Anterior cingulate cortex (tissue), 58 donors: ENCODE measurements around the gene ARHGAP32.

Experiments
- DNase-seq, 58 donors: peaks; one replicate each; lab custom pipeline; 2025; lab: John Stamatoyannopoulos, UW

The ARHGAP32 gene

DNA sequence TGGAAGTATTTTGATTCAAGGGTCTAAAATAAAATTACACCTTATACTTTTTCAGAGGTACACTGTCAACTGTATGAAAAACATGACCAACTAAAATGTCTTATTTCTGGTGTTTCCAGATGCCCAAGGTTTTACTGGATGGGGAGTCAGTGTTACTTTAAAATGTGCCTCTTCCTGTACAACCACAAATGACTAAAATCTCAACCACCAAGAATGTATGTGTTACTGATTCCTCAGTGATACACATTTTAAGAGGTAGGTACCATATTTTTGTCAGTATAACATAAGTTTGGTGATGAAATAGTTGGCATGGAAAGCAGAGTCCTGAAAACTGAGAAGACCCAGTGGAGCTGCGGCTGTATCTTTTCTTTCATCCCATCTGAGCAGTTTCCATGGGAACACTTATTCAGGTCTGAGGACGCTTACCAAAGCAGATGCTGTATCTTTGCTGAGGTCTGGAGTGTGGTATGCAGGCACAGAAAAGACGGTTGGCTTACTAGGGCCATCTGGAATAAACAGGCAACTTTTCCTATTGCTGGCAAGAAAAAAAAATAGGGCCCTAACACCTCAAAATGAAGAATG lies 228.3 kb downstream of the ARHGAP32 start:
- DNase-seq, result peak in 3 of 58 donors; percentile 29 to 46 (median 42)

- no peak for DNase-seq
Observed at GRCh38 chr11:128962896-128963295, 229.2 kb downstream of the ARHGAP32 start.

- DNase-seq, result no peak
Observed at GRCh38 chr11:128961645-128962044, 230.5 kb downstream of the ARHGAP32 start.

- DNase-seq, result no peak
Observed at GRCh38 chr11:128957202-128957482, 235.0 kb downstream of the ARHGAP32 start.

GRCh38 chr11:128956401-128957201 lies 235.5 kb downstream of the ARHGAP32 start:
- peak in 14 of 58 donors; percentile 7 to 65 (median 18) for DNase-seq

DNA sequence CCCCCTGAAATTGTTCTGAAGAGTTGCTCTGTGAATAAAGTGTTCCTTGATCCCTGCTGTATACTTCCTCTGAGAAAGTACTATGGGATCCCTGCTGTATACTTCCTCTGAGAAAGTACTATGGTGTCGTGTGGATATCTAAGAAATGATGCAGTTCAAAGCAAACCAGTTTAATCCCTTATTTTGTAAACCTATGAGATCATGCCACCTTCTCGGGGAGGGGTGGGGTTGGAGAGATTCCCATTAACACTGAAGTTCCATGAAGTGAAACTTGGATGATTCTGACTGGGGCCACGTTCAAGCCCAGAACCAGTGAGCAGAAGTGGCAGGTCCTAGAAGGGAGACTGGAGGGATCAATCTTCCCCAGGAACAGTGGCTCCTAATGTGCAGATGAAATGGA lies 236.5 kb downstream of the ARHGAP32 start:
- no peak for DNase-seq

- DNase-seq, result no peak
Observed at GRCh38 chr11:128953151-128953550, 239.0 kb downstream of the ARHGAP32 start.

GRCh38 chr11:128949791-128950454 lies 242.2 kb downstream of the ARHGAP32 start:
- no peak for DNase-seq

DNA sequence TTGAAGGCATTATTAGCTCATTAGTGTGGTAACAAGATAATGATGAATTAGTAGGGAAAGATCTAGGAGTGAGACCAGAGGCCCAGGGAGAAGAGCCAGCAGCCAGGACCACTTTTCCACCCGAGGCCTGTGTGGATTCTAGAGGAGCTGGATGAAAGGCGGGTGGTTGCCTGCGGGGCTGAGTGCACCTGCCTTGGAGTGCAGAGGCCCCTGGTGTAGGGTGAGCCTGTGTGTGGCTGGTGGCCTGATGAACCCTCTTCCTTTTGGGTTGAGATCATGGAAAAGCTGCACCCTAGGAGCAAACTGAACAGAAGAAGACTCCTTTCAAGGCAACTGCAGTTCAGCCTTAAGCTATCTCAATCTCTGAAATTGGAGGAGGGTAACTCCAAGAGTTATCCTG lies 243.5 kb downstream of the ARHGAP32 start:
- DNase-seq, result no peak

DNA sequence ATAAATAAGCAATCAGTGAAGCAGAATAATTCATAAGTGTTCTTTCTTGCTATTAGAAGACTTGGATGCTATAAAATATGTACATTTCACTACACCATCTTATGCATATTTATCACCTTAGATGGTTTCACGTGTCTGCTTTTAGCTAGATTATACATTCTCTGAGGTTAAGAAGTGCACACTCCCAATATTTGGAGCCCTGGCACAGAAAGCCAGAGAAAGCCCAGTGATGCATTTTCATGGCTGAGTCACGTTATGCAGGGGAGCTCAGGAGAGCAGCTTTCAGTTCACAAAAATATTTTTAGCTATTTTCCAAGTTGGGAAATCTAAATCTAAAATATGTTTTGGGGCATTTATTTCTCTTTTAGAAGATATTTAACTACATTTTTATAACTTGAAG lies 244.4 kb downstream of the ARHGAP32 start:
- no peak for DNase-seq

DNA sequence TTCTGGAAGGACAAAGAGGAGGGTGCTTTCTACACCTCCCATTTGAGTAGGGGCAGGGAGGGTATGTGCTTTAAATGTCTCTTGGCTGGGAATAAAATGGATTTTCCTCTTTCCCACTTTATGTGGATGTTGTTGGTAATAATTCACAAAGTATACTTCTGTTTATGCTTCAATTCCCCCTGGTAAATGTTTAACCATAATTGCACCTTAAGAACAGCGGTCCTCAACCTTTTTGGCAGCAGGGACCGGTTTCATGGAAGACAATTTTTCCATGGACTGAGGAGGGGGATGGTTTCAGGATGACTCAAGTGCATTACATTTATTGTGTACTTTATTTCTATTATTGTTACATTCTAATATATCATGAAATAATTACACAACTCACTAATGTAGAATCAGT lies 245.5 kb downstream of the ARHGAP32 start:
- DNase-seq, result no peak

DNA sequence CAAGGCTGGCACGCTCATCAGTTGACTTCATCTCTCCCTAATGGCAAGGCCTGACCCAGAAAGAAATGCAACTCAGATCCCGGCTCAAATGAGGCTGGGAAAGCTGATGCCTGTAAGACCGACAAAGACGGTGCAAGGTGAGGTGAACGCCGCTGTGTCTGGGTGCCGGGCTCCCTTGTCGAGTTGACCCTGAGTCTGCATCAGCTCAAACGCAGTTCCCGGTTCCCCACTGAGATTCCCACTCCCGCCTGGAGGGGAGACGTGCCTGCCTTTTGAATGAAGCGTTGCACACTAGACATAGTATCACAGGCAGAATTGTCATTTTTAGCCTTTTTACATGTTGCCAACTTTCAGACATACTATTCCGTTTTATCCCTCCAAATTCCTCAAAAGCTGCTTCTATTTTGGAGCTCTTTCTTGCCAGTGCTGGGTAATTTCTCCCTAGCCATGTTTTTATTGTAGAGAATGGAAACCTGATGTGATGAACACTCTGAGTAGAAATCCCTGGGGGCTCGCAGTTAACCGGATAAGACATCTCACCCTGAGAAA lies 248.6 kb downstream of the ARHGAP32 start:
- no peak for DNase-seq

DNA sequence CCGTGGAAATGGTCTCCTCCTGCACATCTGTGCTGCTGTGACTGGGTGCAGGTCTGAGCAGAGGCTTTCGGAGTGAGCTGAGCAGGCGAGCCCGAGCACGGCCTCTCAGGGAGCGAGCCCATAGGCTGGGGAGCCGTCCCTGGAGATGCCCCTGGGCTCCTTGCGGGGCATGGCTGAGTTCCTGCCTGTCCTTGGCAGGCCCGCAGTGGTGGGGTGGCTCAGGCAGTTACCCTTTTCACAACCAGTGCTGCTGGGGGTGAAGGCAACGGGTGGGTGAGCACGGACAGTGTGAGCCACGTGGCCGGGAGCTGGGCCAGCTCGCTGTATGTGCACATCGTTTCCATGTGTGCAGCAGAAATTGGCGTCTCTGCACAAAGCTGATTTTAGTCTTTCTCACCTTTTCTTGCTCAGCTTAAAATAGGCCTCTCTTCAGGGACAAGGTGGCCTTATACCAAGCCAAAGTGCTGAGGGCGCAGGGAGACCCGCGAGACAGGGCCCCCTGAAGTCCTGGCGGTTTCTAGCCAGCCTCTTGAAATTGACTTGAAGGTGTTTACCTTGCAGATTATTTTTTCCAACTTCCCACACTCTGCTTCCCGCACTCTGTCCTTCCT lies 249.2 kb downstream of the ARHGAP32 start, which contains the start of gene TP53AIP1:
TSS of gene TP53AIP1 (minus strand) at position 55 of the 611 bp plus-strand sequence. CDS start 5,053 bp downstream, outside the sequence.
- DNase-seq, result no peak

DNA sequence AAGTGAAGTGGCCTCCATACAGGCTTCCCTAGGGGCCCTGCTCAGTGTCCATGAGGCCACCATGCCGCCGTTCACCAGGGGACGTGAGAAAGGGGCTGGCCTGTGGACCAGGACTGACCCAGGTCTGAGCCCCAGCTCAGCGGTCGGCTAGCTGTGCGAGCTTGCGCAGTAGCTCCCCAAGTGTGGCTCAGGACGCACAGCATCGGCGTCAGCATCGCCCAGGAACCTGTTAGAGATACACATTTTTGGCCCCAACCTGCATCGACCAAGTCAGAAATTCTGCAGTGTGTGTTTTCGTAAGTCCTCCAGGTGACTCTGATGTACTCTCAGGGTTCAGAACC lies 249.9 kb downstream of the ARHGAP32 start:
- no peak for DNase-seq

DNA sequence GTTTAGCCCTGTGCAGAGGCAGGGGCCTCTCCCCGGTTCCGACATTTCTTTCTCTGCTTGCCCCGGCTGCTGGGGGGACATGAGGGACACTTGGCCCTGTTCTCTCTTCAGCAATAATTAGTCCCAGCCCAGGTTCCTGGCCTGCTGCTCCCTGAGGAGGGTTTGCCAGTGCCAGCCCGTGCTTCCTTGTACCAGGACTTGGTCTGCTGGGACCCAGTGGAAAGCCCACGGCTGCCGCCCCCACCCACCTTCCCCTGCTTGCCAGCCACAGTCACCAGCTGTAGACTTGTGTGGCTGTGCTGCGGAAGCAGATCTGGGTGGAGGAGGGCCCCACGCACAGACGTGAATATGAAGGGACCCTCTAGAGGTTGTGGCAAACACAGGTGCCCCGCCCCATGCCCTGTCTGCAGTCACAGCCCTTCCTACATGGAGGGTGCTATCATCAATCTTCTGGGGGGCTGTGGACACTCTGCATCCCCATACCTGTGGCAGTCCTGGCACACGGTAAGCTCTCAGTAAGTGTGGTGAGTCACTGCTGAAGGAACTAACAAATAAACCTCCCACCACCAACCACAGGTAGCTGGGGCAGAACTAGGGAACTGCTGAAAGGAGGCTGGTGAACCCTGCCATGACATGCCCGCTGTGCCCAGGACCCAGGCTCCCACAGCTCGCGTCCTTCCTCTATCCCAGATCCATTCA lies 250.4 kb downstream of the ARHGAP32 start:
- DNase-seq, result no peak

- no peak for DNase-seq
Observed at GRCh38 chr11:128941110-128941509, 251.0 kb downstream of the ARHGAP32 start.

DNA sequence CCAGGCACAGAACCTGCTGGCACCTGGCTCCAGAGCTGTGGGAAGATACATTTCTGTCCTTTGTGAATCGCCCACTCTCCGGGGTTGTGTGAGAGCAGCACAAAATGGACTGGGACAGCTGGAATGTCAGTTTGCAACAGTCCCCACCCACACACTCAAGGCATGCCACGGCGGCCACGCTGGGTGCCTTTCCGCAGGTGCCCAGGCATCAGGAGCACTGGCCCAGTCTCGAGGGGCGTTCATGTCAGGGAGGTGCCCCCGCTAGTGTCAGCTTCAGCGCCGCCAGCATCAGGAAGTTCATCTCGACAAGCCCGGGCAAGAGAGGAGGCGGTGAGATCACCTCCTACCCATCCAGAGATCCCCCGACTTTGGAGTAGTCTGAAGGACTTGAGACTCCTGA lies 251.5 kb downstream of the ARHGAP32 start:
- DNase-seq, result peak in 1 of 58 donors; percentile 39

DNA sequence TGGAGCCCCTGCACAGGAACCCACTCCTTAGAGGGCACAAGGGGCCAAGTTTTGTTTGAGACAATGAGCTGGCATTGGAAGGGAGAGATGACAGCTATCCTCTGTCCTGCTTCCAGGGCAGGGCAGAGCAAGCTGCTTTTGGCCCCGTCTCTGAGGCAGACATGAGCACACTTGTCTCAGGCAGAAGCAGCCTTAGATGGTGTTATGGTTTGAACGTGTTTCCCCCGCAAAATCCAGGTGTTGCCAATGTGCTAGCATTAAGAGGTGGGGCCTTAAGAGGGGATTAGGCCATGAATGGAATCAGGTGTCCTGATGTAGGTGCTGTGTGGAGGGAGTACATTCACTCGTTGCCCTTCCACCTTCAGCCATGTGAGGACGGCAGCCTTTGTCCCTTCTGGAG lies 252.0 kb downstream of the ARHGAP32 start:
- no peak for DNase-seq

GRCh38 chr11:128939591-128939990 lies 252.5 kb downstream of the ARHGAP32 start:
- DNase-seq, result no peak

- no peak for DNase-seq
Observed at GRCh38 chr11:128938156-128938885, 253.8 kb downstream of the ARHGAP32 start.
